ENCODE data around the gene KAT2B.

DNA sequence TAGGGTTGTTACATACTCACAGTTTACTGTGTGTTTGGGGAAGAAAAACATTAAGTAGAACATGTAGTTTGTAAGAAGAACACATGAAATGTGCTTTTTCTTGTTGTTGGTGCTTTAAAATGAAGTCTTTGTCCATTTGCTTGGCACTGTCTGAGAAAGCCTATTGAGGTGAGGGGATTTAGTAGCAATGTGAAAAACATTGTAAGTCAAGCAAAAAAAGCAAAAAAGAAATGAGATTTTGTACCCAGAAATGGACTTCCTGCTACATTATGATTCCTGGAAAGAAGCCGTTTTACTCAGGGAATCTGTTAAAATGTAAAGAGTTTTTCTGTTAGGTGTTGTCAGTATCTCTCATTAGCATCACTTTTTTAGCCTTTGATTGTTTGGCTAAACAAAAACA is 59.9 kb downstream of the KAT2B start:
- TF ChIP-seq, protein P1, sequence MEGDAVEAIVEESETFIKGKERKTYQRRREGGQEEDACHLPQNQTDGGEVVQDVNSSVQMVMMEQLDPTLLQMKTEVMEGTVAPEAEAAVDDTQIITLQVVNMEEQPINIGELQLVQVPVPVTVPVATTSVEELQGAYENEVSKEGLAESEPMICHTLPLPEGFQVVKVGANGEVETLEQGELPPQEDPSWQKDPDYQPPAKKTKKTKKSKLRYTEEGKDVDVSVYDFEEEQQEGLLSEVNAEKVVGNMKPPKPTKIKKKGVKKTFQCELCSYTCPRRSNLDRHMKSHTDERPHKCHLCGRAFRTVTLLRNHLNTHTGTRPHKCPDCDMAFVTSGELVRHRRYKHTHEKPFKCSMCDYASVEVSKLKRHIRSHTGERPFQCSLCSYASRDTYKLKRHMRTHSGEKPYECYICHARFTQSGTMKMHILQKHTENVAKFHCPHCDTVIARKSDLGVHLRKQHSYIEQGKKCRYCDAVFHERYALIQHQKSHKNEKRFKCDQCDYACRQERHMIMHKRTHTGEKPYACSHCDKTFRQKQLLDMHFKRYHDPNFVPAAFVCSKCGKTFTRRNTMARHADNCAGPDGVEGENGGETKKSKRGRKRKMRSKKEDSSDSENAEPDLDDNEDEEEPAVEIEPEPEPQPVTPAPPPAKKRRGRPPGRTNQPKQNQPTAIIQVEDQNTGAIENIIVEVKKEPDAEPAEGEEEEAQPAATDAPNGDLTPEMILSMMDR (IDR thresholded peaks at IDR 0.05 in 4 of 5, conservative IDR thresholded peaks at IDR 0.05 in 1 of 5): no peak
- no peak for TF ChIP-seq POLR2A (IDR thresholded peaks at IDR 0.05)
